K562 (cell line): Measurements from ENCODE around the gene GTF2H4. TPM values are rescaled to one million over a fixed set of nuclear protein-coding genes. Genes with fewer than 3 reads are reported as not detected.

Experiments
- ATAC-seq: fragments of 200-7000 bp; cut with Tn5 transposase; 3 replicates; pipeline ENCODE4 v1.9.1; 2020; ENCODE audit warnings: moderate library complexity
- BruUV-seq: library from RNA; stranded (reverse); fragments of 400-500 nt; replicated peaks from 2 replicates; lab custom pipeline; 2021; lab: Mats Ljungman, UMichigan
- CTCF ChIA-PET: fragments of 300-600 bp; formaldehyde crosslinking; extraction: SDS; loops from one replicate; lab custom pipeline; 2021; ENCODE audit warnings: low intra/inter-chr PET ratio; lab: Yijun Ruan, JAX
- POLR2A ChIA-PET: fragments of 300-600, 350-650 bp; sonication (Branson Sonifier 250); formaldehyde crosslinking; extraction: SDS; loops from one replicate; lab custom pipeline; 2021; ENCODE audit warnings: antibody characterized with exemption, inconsistent platforms; lab: Yijun Ruan, JAX
- DNase-seq, 4 experiments: peaks; one replicate each; pipeline versions ENCODE4 v3.0.0 to v3.0.0-alpha.2; 2011 to 2018; ENCODE audit warnings: low spot score in 3 of 4, mixed read lengths in 3 of 4; ENCODE audit errors: extremely low read depth in 1 of 4
- FAIRE-seq: peaks from 2 replicates; lab custom pipeline; 2011; peaks lifted over from hg19 to GRCh38; lab: Jason Lieb, UNC
- H2AFZ ChIP-seq: 2 replicates; pipeline ENCODE4 v1.6.0; 2011; ENCODE audit warnings: low read depth, low read length, control low read depth, inconsistent platforms
- H3K27ac ChIP-seq: fragments of 200-600 bp; 3 replicates; pipeline ENCODE4 v1.8.0; 2011; ENCODE audit warnings: low read depth, mild to moderate bottlenecking, control low read depth, inconsistent platforms, low read length, moderate library complexity, mixed read lengths; ENCODE audit errors: extremely low read depth
- H3K27me3 ChIP-seq, 2 experiments: fragments of 300-600 bp in 1 of 2; 2 replicates in 1 of 2; 3 replicates in 1 of 2; pipeline versions ENCODE4 v1.6.0 to v1.8.0; 2011; ENCODE audit warnings: inconsistent platforms in 2 of 2, low read length in 2 of 2, mild to moderate bottlenecking in 1 of 2, mixed read lengths in 1 of 2, moderate library complexity in 1 of 2; ENCODE audit not compliant: control insufficient read depth in 2 of 2, insufficient read depth in 2 of 2
- H3K36me3 ChIP-seq: fragments of 300-600 bp; 3 replicates; pipeline ENCODE4 v1.8.0; 2011; ENCODE audit warnings: mild to moderate bottlenecking, low read length, inconsistent platforms; ENCODE audit not compliant: control insufficient read depth, insufficient read depth
- H3K4me1 ChIP-seq, 2 experiments: fragments of 200-600 bp in 1 of 2; replicated peaks in 1 of 2; 2 replicates in 1 of 2; 3 replicates in 1 of 2; pipeline versions ENCODE4 v1.5.1 to v1.8.0; 2011; ENCODE audit warnings: inconsistent platforms in 2 of 2, low read length in 2 of 2, mild to moderate bottlenecking in 1 of 2, mixed read lengths in 1 of 2, moderate library complexity in 1 of 2; ENCODE audit not compliant: control insufficient read depth in 2 of 2, insufficient read depth in 2 of 2
- H3K4me2 ChIP-seq: 2 replicates; pipeline ENCODE4 v1.6.1; 2011; ENCODE audit warnings: low read length, control low read depth, inconsistent platforms, mixed read lengths; ENCODE audit not compliant: insufficient read depth
- H3K4me3 ChIP-seq: fragments of 200-600 bp; sonication (generic), shearing (Covaris generic); 2 replicates; pipeline ENCODE4 v1.5.1; 2016; ENCODE audit warnings: control low read depth, inconsistent platforms
- H3K79me2 ChIP-seq: fragments of 200-600 bp; 3 replicates; pipeline ENCODE4 v1.8.0; 2011; ENCODE audit warnings: low read length, inconsistent platforms; ENCODE audit not compliant: control insufficient read depth, insufficient read depth
- H3K9ac ChIP-seq, 2 experiments: 2 replicates each; pipeline versions ENCODE4 v1.6.0 to v1.6.1; 2011; ENCODE audit warnings: low read depth in 2 of 2, low read length in 2 of 2, control low read depth in 1 of 2, inconsistent platforms in 1 of 2, mild to moderate bottlenecking in 1 of 2, mixed read lengths in 1 of 2; ENCODE audit not compliant: insufficient read depth in 1 of 2
- H3K9me1 ChIP-seq: one replicate; pipeline ENCODE4 v1.6.0; 2011; ENCODE audit warnings: inconsistent platforms, mild to moderate bottlenecking, low read length, moderate library complexity; ENCODE audit not compliant: control insufficient read depth, insufficient read depth
- H3K9me3 ChIP-seq: replicated peaks from 2 replicates; pipeline ENCODE4 v1.5.1; 2011; ENCODE audit warnings: low read depth, low read length, inconsistent platforms; ENCODE audit not compliant: control insufficient read depth, insufficient read depth
- H4K20me1 ChIP-seq: replicated peaks from 2 replicates; pipeline ENCODE4 v1.6.1; 2011; ENCODE audit warnings: low read length, inconsistent platforms, mixed read lengths; ENCODE audit not compliant: control insufficient read depth, insufficient read depth
- CBX2 ChIP-seq: fragments of 200-600 bp; sonication (generic); IDR thresholded peaks from one replicate; pipeline ENCODE4 v1.6.1; 2012; ENCODE audit warnings: mild to moderate bottlenecking, low read length, inconsistent platforms; ENCODE audit not compliant: insufficient read depth, poor library complexity, severe bottlenecking
- CBX8 ChIP-seq: fragments of 200-600 bp; sonication (generic); IDR thresholded peaks from 2 replicates; pipeline ENCODE4 v1.6.1; 2012; ENCODE audit warnings: borderline replicate concordance, mixed run types, low read depth, mild to moderate bottlenecking, moderate library complexity, mixed read lengths, low read length, control low read depth, inconsistent platforms; ENCODE audit not compliant: poor library complexity, severe bottlenecking; ENCODE audit errors: extremely low read depth
- DDX20 ChIP-seq: fragments of 450-650 bp; IDR thresholded peaks from 2 replicates; pipeline ENCODE4 v1.6.1; 2016; ENCODE audit warnings: missing genetic modification characterization, low read depth, mild to moderate bottlenecking, missing compliant biosample characterization, moderate library complexity
- GTF2E2 ChIP-seq: fragments of 200-800 bp; sonication (Bioruptor generic); IDR thresholded peaks from 2 replicates; pipeline ENCODE4 v1.6.1; 2016; ENCODE audit warnings: missing genetic modification characterization, missing compliant biosample characterization
- TCF7 ChIP-seq: sonication (generic); IDR thresholded peaks from 2 replicates; pipeline ENCODE4 v1.6.1; 2016; ENCODE audit warnings: antibody characterized with exemption, borderline replicate concordance
- WGBS: fragments of 100-300 bp; shearing (Covaris generic); methylation state at CpG from one replicate; pipeline ENCODE4 v1.1.6; 2016; ENCODE audit warnings: low coverage, mixed read lengths; ENCODE audit not compliant: insufficient coverage; ENCODE audit errors: missing lambda C conversion rate; 5-methylcytosine and 5-hydroxymethylcytosine counted together
- in situ Hi-C: fragments of 300-500 bp; cut with MboI; formaldehyde crosslinking; loops from 4 replicates; pipeline ENCODE4 v1.15.0; 2018; ENCODE audit warnings: inconsistent platforms, mixed read lengths
- intact Hi-C: fragments of 100-400 bp; cut with micrococcal nuclease; formaldehyde crosslinking; loops from 2 replicates; pipeline ENCODE4 v1.14.2; 2022
- polyA plus RNA-seq, 8 experiments: library from polyadenylated mRNA; depleted of rRNA in 4 of 8; stranded (reverse) in 5 of 8; unstranded in 3 of 8; fragments of >200 nt; fragmentation: Nextera tagmentation in 2 of 8; fragmentation: Illumina TruSeq in 1 of 8; extraction: Ambion mirVana in 2 of 8; extraction: Trizol in 1 of 8; gene quantifications; 2 replicates each; pipeline versions ENCODE4 v1.2.1 to v1.2.3, GENCODE V29; 2011 to 2014; ENCODE audit warnings: inconsistent platforms in 1 of 8, missing spikeins in 1 of 8
- total RNA-seq, 7 experiments: library from RNA; depleted of rRNA in 6 of 7; stranded (reverse); fragments of >200 nt in 6 of 7; fragmentation: Illumina TruSeq in 2 of 7; extraction: Trizol in 2 of 7; gene quantifications; 2 replicates each; pipeline versions ENCODE4 v1.2.1 to v1.2.3, GENCODE V29; 2011 to 2021; ENCODE audit warnings: low replicate concordance in 1 of 7

The GTF2H4 gene
- total and polyA plus RNA-seq, 9 of the 15 experiments (the other 6 are each of a cell fraction or from before 2014, with no cell fraction given), result 3.6 to 86.1 (median 39.6) TPM

DNA sequence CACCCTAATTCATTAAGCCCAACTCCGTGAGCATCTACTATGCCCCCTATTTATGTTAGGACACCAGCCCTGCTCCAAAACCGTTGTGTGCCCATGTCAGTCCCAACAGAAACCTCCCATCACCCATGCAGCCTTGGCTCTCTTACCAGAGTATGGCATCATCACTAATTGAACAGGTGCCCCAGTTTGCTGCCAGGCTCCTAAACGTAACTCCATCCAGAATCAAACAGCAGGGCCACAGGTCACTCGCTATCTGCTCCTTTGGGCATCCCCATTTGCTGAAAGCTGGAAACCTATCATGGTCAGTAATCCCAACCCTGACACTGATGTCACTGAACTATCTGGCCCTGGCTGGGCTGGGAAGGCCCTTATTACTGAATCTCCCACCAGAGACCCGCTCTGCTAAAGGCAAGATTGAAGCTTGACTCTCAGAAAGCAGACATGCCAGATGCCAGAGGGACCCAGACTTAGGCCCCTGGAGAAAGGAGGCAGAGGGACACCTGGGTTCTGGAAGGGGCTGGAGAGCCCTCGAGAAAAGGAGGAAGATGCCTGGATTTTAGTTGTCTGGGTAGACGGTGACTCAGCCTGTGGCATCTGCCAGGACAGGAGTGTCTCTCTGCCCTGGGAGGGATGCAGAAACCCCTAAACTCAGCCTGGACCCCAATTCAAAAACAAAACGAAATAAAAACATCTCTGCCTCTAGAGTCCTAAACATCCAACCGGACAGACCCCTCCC is 46.8 kb downstream of the GTF2H4 start:
- Histone ChIP-seq H3K79me2 (no peaks in the 10 kb centered on the region), H3K27me3 (peaks cover 15 to 60% of the 10 kb centered on the region in 2 experiments; a peak in 4 of 5 replicates), H2AFZ (peak overlapping the region; percentile 78)
- DNase-seq (no peak), FAIRE-seq (no peak)
- intact Hi-C loops, result loop anchor here (1.0 kb wide), 1 partner anchor 39 kb away; no protein-coding TSS in a partner anchor
- CTCF ChIA-PET, result no interaction called here
- WGBS, result 22% methylated on average over 9 of the region's 9 CpGs
- 0 out of 2 replicates have a peak, but pooled peaks have one; percentile 15 for TF ChIP-seq GTF2E2 (tag)
- peak; percentile 92 for TF ChIP-seq CBX8
- TF ChIP-seq DDX20 (tag), result no peak
- TF ChIP-seq TCF7, result 0 out of 2 replicates have a peak, but pooled peaks have one; percentile 17
- peak; percentile 57 for TF ChIP-seq CBX2
- TF ChIP-seq, all 486 proteins: peak for 4
- POLR2A ChIA-PET, result interaction anchor here (0.6 to 1.2 kb wide), 6 partner anchors 9 to 632 kb away, joined by 3 to 6 read pairs (median 4); no protein-coding TSS in a partner anchor
- no peak for ATAC-seq
- no peak overlapping the region for H3K27ac ChIP-seq
- H3K36me3 ChIP-seq, result no peaks in the 10 kb centered on the region
- in situ Hi-C loops, result no loop called here
- BruUV-seq, result TSS peak; percentile 72
- no peaks in the 10 kb centered on the region for H3K9me1 ChIP-seq
- peak overlapping the region; percentile 37 for H3K4me3 ChIP-seq
- H3K9me3 ChIP-seq, result no peaks in the 10 kb centered on the region
- peak overlapping the region; percentile 42 to 89; a peak in 3 of 4 replicates for H3K9ac ChIP-seq
- no peaks in the 10 kb centered on the region for H4K20me1 ChIP-seq
- H3K4me1 ChIP-seq, result peaks cover 8 to 15% of the 10 kb centered on the region in 2 experiments
- H3K4me2 ChIP-seq, result peak overlapping the region; percentile 54
